GM12801 (cell line): ENCODE results near the gene OR2AK2.

Source experiments
- TF ChIP-seq, protein P1 (sequence below): IDR thresholded peaks from one replicate; pipeline ENCODE4 v1.5.1; 2011; ENCODE audit warnings: control low read depth; ENCODE audit not compliant: insufficient read length; ENCODE audit errors: extremely low read depth

OR2AK2 gene

DNA sequence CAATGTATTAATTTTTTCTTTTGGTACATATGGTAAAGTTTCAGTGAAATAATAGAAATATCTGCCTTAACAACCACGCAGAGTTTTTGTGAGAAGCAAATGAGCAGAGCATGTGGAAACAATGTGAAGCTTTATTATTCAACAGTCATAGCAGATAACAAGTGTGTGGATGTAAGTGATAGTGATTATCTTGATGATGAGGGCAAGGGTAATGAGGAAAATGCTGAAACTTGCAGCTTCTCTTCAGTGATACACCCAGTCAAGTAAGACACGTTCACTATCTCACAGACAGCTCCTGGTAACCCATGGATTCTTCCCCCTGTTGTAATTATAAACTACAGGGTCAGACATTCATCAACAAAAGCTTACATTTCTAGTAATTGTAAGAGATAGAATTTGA lies 33.8 kb downstream of the OR2AK2 start:
- TF ChIP-seq, protein P1, sequence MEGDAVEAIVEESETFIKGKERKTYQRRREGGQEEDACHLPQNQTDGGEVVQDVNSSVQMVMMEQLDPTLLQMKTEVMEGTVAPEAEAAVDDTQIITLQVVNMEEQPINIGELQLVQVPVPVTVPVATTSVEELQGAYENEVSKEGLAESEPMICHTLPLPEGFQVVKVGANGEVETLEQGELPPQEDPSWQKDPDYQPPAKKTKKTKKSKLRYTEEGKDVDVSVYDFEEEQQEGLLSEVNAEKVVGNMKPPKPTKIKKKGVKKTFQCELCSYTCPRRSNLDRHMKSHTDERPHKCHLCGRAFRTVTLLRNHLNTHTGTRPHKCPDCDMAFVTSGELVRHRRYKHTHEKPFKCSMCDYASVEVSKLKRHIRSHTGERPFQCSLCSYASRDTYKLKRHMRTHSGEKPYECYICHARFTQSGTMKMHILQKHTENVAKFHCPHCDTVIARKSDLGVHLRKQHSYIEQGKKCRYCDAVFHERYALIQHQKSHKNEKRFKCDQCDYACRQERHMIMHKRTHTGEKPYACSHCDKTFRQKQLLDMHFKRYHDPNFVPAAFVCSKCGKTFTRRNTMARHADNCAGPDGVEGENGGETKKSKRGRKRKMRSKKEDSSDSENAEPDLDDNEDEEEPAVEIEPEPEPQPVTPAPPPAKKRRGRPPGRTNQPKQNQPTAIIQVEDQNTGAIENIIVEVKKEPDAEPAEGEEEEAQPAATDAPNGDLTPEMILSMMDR: no peak

DNA sequence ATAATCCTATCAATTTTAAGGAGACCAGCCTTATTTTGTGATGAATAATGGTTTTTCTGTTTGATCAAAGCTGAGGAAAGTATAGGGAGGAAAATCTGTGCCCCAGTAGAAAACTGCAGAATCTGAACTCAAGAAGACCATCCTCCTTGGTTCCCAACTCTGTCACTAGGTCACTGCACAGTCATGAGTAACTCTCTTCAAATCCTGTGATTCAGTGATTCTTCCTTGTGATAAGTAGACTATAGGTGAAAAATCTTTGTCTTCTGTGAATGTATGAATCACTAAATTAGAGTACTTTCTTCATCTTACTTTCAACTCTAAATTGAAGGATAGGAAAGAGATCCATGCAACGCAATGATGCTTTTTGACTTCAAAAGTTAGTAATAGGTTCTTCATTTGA lies 35.1 kb downstream of the OR2AK2 start:
- TF ChIP-seq, protein P1: no peak

DNA sequence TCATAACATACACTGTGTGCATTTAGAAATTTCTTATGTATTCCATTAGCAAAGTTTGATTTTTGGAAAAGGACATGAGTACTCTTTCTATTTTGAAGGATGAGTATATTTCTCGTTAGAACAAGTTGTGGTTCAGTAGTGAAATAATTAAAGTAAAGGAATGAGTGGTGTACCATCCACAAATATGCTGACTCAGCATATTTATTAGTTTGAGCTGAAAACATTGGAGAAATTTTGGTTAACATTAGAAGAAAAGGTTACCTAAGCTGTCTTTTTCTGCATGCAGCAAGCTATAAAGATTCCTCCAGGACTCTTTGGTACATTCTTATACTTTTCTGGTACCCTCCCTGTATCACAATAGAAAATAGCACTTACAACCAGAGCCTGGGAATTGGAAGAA lies 42.7 kb downstream of the OR2AK2 start:
- TF ChIP-seq, protein P1: no peak

DNA sequence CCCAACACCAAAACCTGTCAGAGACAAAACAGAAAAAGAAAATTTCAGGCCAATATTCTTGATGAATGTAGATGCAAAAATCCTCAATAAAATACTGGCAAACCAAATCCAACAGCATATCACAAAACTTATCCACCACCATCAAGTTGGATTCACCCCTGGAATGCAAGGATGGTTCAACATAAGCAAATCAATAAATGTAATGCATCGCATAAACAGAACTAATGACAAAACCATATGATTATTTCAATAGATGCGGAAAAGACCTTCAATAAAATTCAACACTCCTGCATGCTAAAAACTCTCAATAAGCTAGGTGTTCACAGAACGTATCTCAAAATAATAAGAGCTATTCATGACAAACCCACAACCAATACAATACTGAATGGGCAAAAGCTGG lies 44.6 kb downstream of the OR2AK2 start:
- TF ChIP-seq, protein P1: no peak

DNA sequence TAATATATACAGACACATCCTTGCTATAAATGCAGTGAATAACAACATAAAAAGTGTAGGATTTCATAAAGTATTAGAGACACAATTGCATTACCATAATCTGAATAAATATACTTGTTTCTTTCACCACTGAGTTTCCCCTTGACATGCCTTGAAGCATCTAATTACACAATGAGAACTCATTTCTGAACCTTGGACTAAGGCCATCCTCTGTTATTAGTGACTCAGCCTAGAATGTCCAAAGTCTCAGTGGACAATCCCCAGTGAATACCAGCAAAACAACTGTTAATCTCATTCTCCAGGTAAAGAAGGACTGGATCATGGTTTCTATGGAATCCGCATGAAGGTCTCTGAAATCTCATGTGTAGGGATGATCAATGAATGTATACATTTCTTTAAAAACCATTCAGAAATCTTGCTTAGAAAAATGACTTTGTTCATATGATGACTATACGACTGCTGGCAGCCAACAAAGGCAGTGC lies 48.2 kb downstream of the OR2AK2 start, which contains the start of gene OR2L5:
TSS of gene OR2L5 (plus strand) at position 432 of the 482 bp plus-strand sequence. CDS start 8,288 bp downstream, outside the sequence.
- TF ChIP-seq, protein P1: no peak

DNA sequence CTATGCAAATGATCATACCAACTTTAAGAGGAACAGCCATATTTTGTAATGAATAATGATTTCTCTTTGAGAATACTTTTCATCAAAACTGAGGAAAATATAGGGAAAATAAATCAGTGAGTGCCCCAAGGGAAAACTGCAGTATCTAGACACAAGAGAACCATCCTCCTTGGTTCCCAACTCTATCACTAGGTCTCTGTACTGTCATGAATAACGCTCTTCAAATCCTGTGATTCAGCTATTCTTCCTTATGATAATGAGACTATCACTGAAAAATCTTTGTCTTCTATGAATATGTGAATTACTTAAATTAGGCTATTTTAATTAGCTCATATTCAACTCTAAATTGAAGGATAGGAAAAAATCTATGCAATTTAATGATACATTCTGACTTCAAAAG lies 50.8 kb downstream of the OR2AK2 start:
- TF ChIP-seq, protein P1: no peak
